Type B pancreatic cell (in vitro differentiated cells): ENCODE data around the gene C7orf33. TPM values are rescaled to one million over a fixed set of nuclear protein-coding genes. Genes with fewer than 3 reads are reported as not detected.

ENCODE experiments used
- total RNA-seq: library from RNA; stranded (reverse); gene quantifications from 2 replicates; pipeline ENCODE4 v1.2.1, GENCODE V29; 2021; ENCODE audit warnings: low replicate concordance

Gene C7orf33
- total RNA-seq, 1 donor from 2014 or later: not detected

Other genes with a start within 250 kb of the C7orf33 start
- 56.6 and 57.3 TPM in 2 replicates for gene CUL1, start 108.1 kb downstream of the C7orf33 start, total RNA-seq